Fibroblast of villous mesenchyme (primary cell): Measurements from ENCODE around the gene BICD1. TPM values are rescaled to one million over a fixed set of nuclear protein-coding genes. Genes with fewer than 3 reads are reported as not detected.

ENCODE experiments used
- DNase-seq: peaks from one replicate; pipeline ENCODE4 v3.0.0-alpha.2; 2010; ENCODE audit warnings: low read depth
- H3K4me3 ChIP-seq: 2 replicates; pipeline ENCODE4 v1.5.1; 2011; ENCODE audit warnings: low read depth, mild to moderate bottlenecking, low read length
- CTCF ChIP-seq: IDR thresholded peaks from 2 replicates; pipeline ENCODE4 v1.5.1; 2012; ENCODE audit warnings: low read depth, mild to moderate bottlenecking, low read length; ENCODE audit not compliant: insufficient read depth
- total RNA-seq: library from RNA; depleted of rRNA; stranded (reverse); fragments of >200 nt; gene quantifications from 2 replicates; pipeline ENCODE4 v1.2.3, GENCODE V29; 2012

Gene BICD1
- total RNA-seq, 1 donor = 24.6 TPM

DNA sequence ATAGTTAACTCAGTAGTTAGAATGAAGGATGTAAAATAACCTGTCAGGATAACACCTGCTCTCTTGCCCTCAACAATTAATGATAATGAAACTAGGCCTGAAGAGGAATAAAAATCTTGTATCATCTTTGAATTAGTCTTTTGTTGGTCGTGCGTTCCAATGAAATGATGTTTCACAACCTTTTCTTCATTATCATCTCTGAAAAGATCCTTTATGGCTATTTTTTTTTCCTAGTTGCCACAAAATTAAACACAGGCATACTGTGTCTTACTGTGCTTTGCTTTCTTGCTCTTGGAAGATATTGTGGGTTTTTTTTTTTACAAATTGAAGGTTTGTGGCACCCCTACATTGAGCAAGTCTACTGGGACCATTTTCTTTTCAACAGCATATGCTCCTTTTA is 128.6 kb downstream of the BICD1 start:
- no peak overlapping the region for H3K4me3 ChIP-seq
- DNase-seq = no peak
- TF ChIP-seq CTCF = no peak

DNA sequence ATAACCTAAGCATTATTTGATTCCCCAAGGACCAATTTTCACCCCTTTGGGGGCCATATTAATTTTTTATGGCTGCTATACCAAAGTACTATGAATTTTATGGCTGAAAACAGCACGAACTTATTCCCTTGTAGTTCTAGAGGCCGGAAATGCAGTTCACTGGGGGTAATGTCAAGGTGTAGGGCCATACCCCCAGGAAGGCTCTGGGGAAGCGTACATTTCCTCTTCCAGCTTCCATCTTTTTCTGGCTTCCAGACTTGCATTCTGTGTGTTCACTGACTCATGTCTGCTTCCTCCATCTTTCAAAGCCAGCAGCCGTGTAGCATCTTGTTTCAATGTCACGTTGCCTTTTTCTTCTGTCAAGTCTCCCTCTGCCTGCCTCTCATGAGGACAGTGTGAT is 133.5 kb downstream of the BICD1 start:
- no peak overlapping the region for H3K4me3 ChIP-seq
- no peak for DNase-seq
- no peak for TF ChIP-seq CTCF

- DNase-seq = no peak
- no peak for TF ChIP-seq CTCF
- H3K4me3 ChIP-seq = no peak overlapping the region
Measured at GRCh38 chr12:32240831-32241230, 134.2 kb downstream of the BICD1 start.

GRCh38 chr12:32242641-32243040 is 136.0 kb downstream of the BICD1 start:
- no peak for DNase-seq
- no peak for TF ChIP-seq CTCF
- no peak overlapping the region for H3K4me3 ChIP-seq

DNA sequence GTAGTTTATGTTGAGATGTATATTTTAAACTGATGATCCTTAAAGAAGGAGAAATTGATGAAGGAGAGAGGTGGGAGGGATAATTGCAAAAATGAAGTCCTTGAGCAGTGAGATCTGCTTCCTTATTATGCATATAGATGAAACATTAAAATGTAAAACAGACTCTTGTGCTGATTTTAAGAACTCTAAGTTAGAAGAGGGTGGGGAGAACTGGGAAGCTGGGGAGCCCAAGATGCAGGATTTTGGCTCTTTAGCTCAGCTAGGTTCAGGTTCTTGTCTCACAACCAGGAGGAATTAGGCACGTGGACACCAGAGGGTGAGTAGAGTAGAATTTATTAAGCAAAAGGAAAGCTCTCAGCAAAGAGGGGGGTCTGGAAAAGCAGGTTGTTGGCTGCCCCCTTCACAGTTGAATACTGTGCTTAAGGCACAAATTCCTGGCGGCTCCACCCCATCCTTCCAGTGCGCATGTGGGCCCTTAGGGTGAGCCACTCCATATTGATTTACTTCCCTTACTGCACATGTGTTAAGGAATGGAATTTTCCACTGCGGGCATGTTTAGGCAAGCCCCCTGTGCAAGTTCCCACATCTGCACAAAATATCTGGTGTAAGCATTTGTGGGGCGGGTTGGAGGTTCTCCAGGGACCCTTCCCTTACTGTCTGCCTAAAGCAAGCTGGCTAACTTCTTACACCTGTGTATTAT is 141.9 kb downstream of the BICD1 start:
- no peak for TF ChIP-seq CTCF
- DNase-seq = no peak
- no peak overlapping the region for H3K4me3 ChIP-seq

GRCh38 chr12:32249777-32250176 is 143.1 kb downstream of the BICD1 start:
- DNase-seq = no peak
- H3K4me3 ChIP-seq = no peak overlapping the region
- TF ChIP-seq CTCF = no peak
